Neural cell (in vitro differentiated cells): ENCODE data around the gene FCRLB. TPM values are rescaled to one million over a fixed set of nuclear protein-coding genes. Genes with fewer than 3 reads are reported as not detected.

Source experiments
- H2AFZ ChIP-seq: fragments of 200-600, 300-800 bp; sonication (generic), shearing (Covaris generic); 2 replicates; pipeline ENCODE4 v1.6.0; 2014; ENCODE audit warnings: low read depth, mild to moderate bottlenecking, antibody characterized with exemption, low read length, moderate library complexity
- H3F3A ChIP-seq: fragments of 200-600 bp; shearing (Covaris generic); 2 replicates; pipeline ENCODE4 v1.6.1; 2016; ENCODE audit warnings: mild to moderate bottlenecking, moderate library complexity, mixed read lengths, antibody characterized with exemption, low read length; ENCODE audit not compliant: insufficient read depth, poor library complexity, severe bottlenecking
- H3K27ac ChIP-seq: fragments of 200-600, 300-800 bp; sonication (generic), shearing (Covaris generic); 2 replicates; pipeline ENCODE4 v1.5.1; 2014; ENCODE audit warnings: mild to moderate bottlenecking, low read length, moderate library complexity
- H3K27me3 ChIP-seq: fragments of 300-800, 200-600 bp; sonication (generic), shearing (Covaris generic); 2 replicates; pipeline ENCODE4 v1.6.0; 2014; ENCODE audit warnings: mild to moderate bottlenecking, low read depth, low read length, moderate library complexity; ENCODE audit not compliant: insufficient read depth
- H3K36me3 ChIP-seq: fragments of 300-800, 200-600 bp; sonication (generic), shearing (Covaris generic); 2 replicates; pipeline ENCODE4 v1.5.1; 2014; ENCODE audit warnings: mild to moderate bottlenecking, antibody characterized with exemption, low read length, moderate library complexity; ENCODE audit not compliant: insufficient read depth
- H3K4me2 ChIP-seq: fragments of 300-800, 200-600 bp; sonication (generic), shearing (Covaris generic); 2 replicates; pipeline ENCODE4 v1.6.0; 2014; ENCODE audit warnings: mild to moderate bottlenecking, low read length
- H3K4me3 ChIP-seq: fragments of 300-800, 200-600 bp; sonication (generic), shearing (Covaris generic); 2 replicates; pipeline ENCODE4 v1.5.1; 2014; ENCODE audit warnings: mild to moderate bottlenecking, low read length, moderate library complexity
- H3K79me2 ChIP-seq: fragments of 200-600 bp; shearing (Covaris generic); replicated peaks from 2 replicates; pipeline ENCODE4 v1.6.0; 2014; ENCODE audit warnings: mild to moderate bottlenecking, low read length, moderate library complexity; ENCODE audit not compliant: insufficient read depth
- H3K9ac ChIP-seq: fragments of 300-800, 200-600 bp; sonication (generic), shearing (Covaris generic); 2 replicates; pipeline ENCODE4 v1.6.1; 2016; ENCODE audit warnings: mild to moderate bottlenecking, low read length, mixed read lengths
- H3K9me2 ChIP-seq: fragments of 200-600 bp; shearing (Covaris generic); 2 replicates; pipeline ENCODE4 v1.6.1; 2016; ENCODE audit warnings: mild to moderate bottlenecking, low read length, mixed read lengths; ENCODE audit not compliant: insufficient read depth
- H3K9me3 ChIP-seq: fragments of 200-600, 300-800 bp; sonication (generic), shearing (Covaris generic); 2 replicates; pipeline ENCODE4 v1.6.1; 2016; ENCODE audit warnings: mild to moderate bottlenecking, mixed run types, low read length, moderate library complexity, mixed read lengths
- H4K20me1 ChIP-seq: fragments of 200-600 bp; shearing (Covaris generic); 2 replicates; pipeline ENCODE4 v1.6.1; 2016; ENCODE audit warnings: mild to moderate bottlenecking, mixed run types; ENCODE audit not compliant: insufficient read depth
- CTCF ChIP-seq: fragments of 450-650 bp; IDR thresholded peaks from 2 replicates; pipeline ENCODE4 v1.5.1; 2014; ENCODE audit warnings: antibody characterized with exemption, mild to moderate bottlenecking, moderate library complexity; ENCODE audit not compliant: poor library complexity, severe bottlenecking
- EP300 ChIP-seq: fragments of 450-650 bp; conservative IDR thresholded peaks from 2 replicates; pipeline ENCODE4 v1.6.1; 2014; ENCODE audit warnings: antibody characterized with exemption, mild to moderate bottlenecking, moderate library complexity; ENCODE audit not compliant: poor library complexity, severe bottlenecking
- EZH2 ChIP-seq: fragments of 200-600, 300-800 bp; shearing (Covaris generic), sonication (generic); IDR thresholded peaks from 2 replicates; pipeline ENCODE4 v1.6.1; 2014; ENCODE audit warnings: antibody characterized with exemption, low read length, borderline replicate concordance, mild to moderate bottlenecking; ENCODE audit not compliant: insufficient read depth, poor library complexity, severe bottlenecking
- MXI1 ChIP-seq: fragments of 450-650 bp; conservative IDR thresholded peaks from 2 replicates; pipeline ENCODE4 v1.6.1; 2014; ENCODE audit warnings: antibody characterized with exemption, mild to moderate bottlenecking; ENCODE audit not compliant: poor library complexity, severe bottlenecking
- POLR2AphosphoS5 ChIP-seq: IDR thresholded peaks from 2 replicates; pipeline ENCODE4 v1.6.1; 2012
- RAD21 ChIP-seq: fragments of 450-650 bp; conservative IDR thresholded peaks from 2 replicates; pipeline ENCODE4 v1.6.1; 2014; ENCODE audit warnings: antibody characterized with exemption, mild to moderate bottlenecking, moderate library complexity
- SMC3 ChIP-seq: fragments of 450-650 bp; conservative IDR thresholded peaks from 2 replicates; pipeline ENCODE4 v1.6.1; 2014; ENCODE audit warnings: antibody characterized with exemption, mild to moderate bottlenecking, moderate library complexity; ENCODE audit not compliant: poor library complexity
- TAF1 ChIP-seq: IDR thresholded peaks from 2 replicates; pipeline ENCODE4 v1.6.1; 2012; ENCODE audit warnings: low read depth
- polyA plus RNA-seq: library from polyadenylated mRNA; depleted of rRNA; stranded (reverse); fragments of >200 nt; gene quantifications from 2 replicates; pipeline ENCODE4 v1.2.3, GENCODE V29; 2014
- TF ChIP-seq, protein P1 (sequence below): IDR thresholded peaks from 2 replicates; pipeline ENCODE4 v1.6.1; 2012; ENCODE audit warnings: borderline replicate concordance

FCRLB gene
- polyA plus RNA-seq, 1 donor from 2014 or later, result 0.45 TPM

- Histone ChIP-seq H3K9me3 (no peaks in the 10 kb centered on the region), H3K27me3 (no peaks in the 10 kb centered on the region), H3K9me2 (no peaks in the 10 kb centered on the region), H3K9ac (no peak overlapping the region), H3K79me2 (no peaks in the 10 kb centered on the region), H3K4me2 (no peak overlapping the region), H3F3A (no peaks in the 10 kb centered on the region), H3K36me3 (no peaks in the 10 kb centered on the region), H3K27ac (no peak overlapping the region), H4K20me1 (no peaks in the 10 kb centered on the region), H2AFZ (no peak overlapping the region), H3K4me3 (no peak overlapping the region)
- TF ChIP-seq MXI1 (no peak), SMC3 (no peak), EP300 (no peak)
These were observed 10.8 kb upstream of the FCRLB start for GRCh38 chr1:161710560-161710959.

DNA sequence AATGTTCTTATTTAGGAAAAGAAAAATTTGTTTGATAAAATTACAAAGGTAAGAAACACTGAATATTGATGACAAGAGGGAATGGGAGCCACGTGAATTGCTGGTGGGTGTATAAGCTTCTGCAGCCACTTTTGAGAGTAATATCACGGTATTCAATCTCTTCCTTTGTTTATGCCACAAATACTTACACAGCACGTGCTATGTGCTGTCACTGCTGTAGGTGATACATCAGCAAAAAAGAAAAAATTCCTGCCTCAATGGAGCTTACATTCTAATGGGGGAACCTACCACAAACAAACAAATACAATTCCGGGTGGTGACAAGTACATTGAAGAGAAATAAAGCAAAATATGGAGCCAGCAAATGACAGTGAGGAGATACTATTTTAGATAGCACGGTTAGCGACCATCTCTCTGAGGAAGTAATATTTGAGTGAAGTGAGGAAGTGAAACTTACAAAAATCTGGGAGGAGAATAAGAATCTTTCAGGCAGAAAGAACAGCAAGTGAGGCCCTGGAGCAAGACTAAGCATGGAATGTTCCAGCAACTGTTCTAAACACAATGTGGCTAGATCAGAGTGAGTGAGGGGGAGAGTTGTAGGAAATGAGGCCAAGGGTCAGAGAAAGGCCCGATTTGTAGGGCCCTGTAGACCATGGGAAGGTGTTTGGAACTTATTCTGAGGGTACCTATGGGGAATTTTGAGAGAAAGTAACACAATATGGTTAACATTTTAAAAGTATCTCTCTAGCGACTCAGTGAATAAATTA lies 2.6 kb upstream of the FCRLB start:
- no peak overlapping the region for H3K27ac ChIP-seq
- H3K4me3 ChIP-seq, result no peak overlapping the region
- H3K36me3 ChIP-seq, result no peaks in the 10 kb centered on the region
- peaks cover 5% of the 10 kb centered on the region for H3K27me3 ChIP-seq
- no peak overlapping the region for H3K4me2 ChIP-seq
- H3K9me3 ChIP-seq, result no peaks in the 10 kb centered on the region
- H3K9ac ChIP-seq, result no peak overlapping the region
- no peaks in the 10 kb centered on the region for H4K20me1 ChIP-seq
- H3F3A ChIP-seq, result no peaks in the 10 kb centered on the region
- no peak overlapping the region for H2AFZ ChIP-seq
- no peaks in the 10 kb centered on the region for H3K9me2 ChIP-seq
- no peaks in the 10 kb centered on the region for H3K79me2 ChIP-seq
- TF ChIP-seq EZH2, result no peak
- TF ChIP-seq MXI1, result no peak
- TF ChIP-seq, protein P1, sequence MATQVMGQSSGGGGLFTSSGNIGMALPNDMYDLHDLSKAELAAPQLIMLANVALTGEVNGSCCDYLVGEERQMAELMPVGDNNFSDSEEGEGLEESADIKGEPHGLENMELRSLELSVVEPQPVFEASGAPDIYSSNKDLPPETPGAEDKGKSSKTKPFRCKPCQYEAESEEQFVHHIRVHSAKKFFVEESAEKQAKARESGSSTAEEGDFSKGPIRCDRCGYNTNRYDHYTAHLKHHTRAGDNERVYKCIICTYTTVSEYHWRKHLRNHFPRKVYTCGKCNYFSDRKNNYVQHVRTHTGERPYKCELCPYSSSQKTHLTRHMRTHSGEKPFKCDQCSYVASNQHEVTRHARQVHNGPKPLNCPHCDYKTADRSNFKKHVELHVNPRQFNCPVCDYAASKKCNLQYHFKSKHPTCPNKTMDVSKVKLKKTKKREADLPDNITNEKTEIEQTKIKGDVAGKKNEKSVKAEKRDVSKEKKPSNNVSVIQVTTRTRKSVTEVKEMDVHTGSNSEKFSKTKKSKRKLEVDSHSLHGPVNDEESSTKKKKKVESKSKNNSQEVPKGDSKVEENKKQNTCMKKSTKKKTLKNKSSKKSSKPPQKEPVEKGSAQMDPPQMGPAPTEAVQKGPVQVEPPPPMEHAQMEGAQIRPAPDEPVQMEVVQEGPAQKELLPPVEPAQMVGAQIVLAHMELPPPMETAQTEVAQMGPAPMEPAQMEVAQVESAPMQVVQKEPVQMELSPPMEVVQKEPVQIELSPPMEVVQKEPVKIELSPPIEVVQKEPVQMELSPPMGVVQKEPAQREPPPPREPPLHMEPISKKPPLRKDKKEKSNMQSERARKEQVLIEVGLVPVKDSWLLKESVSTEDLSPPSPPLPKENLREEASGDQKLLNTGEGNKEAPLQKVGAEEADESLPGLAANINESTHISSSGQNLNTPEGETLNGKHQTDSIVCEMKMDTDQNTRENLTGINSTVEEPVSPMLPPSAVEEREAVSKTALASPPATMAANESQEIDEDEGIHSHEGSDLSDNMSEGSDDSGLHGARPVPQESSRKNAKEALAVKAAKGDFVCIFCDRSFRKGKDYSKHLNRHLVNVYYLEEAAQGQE, result no peak
- no peak for TF ChIP-seq POLR2AphosphoS5
- TF ChIP-seq TAF1, result no peak
- no peak for TF ChIP-seq EP300
- TF ChIP-seq CTCF, result no peak
- no peak for TF ChIP-seq SMC3
- no peak for TF ChIP-seq RAD21
